GM12801 (cell line): ENCODE data around the gene ZDHHC13.

ENCODE experiments used
- CTCF ChIP-seq: IDR thresholded peaks from one replicate; pipeline ENCODE4 v1.5.1; 2011; ENCODE audit warnings: control low read depth; ENCODE audit not compliant: insufficient read length; ENCODE audit errors: extremely low read depth

The ZDHHC13 gene

DNA sequence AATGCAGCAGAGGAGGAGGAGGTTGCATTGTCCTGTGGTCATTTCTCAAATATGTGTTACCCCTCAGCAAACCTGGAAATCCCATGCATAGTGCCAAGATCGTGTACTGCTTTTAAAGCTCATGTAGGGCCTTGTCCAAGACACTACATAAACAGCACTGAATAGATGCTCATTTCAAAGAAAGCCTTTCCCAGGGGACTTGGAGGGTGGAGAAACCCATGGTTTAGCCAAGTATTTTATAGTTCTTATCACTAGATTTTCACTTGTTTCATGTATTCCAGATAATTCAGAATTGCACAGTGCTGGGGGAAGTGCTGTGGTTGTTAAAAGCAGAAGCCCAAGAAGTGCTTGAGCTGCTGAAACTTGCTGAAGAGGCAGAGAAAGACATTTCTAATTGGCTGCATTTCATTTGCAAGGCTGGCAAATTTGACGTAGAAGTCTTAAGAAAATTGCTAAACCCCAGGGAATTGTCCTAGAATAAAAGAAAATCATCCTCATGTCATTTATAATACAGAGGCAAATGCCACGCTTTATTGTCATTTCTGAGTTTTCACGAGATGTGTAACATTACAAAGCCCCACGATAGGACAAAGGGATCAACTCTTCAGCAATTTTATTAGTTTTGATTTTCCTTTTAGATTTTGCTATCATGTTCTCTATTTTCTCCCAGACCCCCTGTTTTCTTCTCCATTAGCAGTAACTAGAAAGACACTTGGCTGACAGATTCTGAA, 64.7 kb downstream of the ZDHHC13 start:
- TF ChIP-seq CTCF, result no peak

DNA sequence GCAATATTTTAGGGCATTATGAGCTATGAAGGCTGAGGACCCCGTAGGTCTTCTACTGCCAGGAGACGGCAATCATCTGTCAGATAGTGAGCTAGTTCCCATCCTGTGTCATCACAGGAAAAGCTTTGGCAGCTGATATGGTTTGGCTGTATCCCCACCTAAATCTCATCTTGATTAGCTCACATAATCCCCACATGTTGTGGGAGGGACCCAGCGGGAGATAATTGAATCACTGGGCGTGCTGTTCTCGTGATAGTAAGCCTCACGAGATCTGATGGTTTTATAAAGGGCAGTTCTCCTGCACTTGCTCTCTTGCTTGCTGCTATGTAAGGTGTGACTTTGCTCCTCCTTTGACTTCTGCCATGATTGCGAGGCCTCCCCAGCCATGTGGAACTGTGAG, 66.7 kb downstream of the ZDHHC13 start:
- no peak for TF ChIP-seq CTCF

GRCh38 chr11:19185036-19185435, 68.1 kb downstream of the ZDHHC13 start:
- TF ChIP-seq CTCF, result no peak

DNA sequence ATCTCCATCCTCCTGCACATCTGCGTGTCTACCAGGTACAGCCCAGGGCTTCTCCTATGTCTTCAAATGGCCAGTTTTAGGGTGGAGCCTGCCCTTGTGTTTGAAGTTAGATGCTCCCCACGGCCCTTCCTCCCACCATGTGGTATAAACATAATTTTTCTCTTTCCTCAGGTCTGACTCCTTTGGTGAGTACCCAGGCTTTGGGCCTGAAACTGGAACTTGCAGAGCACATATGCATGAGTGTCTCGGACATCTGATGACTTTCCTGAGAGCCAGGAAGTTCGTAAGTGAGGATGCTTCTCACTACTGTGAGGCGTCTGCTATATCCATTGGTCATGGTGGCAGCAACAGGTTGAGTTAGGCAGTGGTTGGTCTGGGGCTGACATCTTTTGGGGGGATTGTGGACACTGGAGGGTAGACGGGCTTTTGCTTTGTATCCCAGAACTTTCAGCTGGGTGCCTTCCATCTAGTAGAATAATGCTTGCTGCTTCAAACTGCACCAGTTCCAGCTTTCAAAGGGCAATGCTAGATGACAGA, 68.6 kb downstream of the ZDHHC13 start:
- no peak for TF ChIP-seq CTCF

- no peak for TF ChIP-seq CTCF
These were observed 70.3 kb downstream of the ZDHHC13 start for GRCh38 chr11:19187114-19187832.

- TF ChIP-seq CTCF, result no peak
These were observed 70.9 kb downstream of the ZDHHC13 start for GRCh38 chr11:19187833-19188258.

DNA sequence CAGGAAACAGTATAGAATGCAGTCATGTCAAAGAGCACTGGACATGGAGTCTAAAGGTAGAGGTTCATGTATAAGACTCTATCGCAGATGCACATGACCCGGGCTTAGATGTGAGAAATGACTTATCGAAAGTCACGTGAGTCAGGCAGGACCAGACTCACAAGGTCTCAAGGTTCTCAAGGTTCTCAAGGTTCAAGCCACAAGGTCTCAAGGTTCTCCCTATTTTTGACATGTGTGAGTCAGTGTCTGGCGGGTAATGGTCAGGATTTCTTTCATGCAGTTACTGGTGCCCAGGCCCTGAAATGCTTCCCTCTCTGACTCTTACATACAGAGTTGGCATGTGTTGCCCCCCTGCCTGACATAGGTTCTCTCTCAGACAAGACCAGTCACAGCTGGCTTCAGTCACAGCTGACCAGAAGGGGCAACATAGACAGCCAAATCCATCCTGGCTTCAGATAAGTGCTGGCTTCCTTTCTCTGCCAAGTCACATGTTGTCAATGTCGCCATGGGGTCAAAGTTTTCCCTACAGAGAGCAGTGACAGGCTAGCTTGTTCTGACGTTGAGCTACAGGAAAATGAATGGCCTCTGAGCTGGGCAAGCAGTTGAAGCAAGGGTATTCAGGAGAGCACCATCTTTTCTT, 74.7 kb downstream of the ZDHHC13 start:
- TF ChIP-seq CTCF, result no peak
